ENCODE data around the gene SNX6. TPM values are rescaled to one million over a fixed set of nuclear protein-coding genes. Genes with fewer than 3 reads are reported as not detected.

SNX6 gene
- total RNA-seq: 71.5 and 136 TPM in 2 replicates

GRCh38 chr14:34629657-34630529, at the start of gene SNX6:
Gene SNX6, minus strand, starts transcription at chr14:34630148. Its CDS starts 32 bp downstream, at chr14:34630116.

DNA sequence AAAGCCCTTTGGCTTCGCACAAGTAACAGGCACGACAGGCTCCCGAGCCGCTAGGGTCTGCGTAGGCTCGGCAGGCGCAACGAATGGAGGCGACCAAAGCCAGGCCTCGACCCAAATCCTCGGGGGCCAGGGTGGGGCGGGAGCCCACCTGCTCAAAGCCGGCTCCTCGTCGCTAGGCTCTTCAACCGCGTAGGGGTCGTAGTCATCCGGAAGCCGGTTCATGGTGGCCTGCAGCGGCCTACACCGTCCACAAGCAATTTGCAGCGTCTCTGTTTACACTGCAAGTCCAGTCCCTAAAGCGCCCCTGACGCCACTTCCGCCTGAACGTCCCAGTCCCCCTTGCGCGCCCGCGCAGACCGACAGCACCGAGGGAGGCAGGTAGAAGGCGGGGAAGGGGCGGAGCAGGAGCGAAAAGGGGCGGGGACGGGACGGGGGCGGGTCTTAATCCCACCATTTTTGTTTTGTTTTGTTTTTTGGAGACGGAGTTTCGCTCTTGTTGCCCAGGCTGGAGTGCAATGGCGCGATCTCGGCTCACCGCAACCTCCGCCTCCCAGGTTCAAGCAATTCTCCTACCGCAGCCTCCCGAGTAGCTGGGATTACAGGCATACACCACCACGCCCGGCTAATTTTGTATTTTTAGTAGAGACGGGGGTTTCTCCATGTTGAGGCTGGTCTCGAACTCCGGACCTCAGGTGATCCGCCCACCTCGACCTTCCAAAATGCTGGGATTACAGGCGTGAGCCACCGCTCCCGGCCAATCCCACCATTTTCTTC, 90.4 kb downstream of the SNX6 start, which contains the start of gene EAPP:
TSS of gene EAPP (minus strand) at position 295 of the 774 bp plus-strand sequence. CDS start at position 222, 73 bp downstream.

Small RNA genes within 50 kb of the gene (small RNA-seq; reads per million reads assigned to genes)
- gene RNU1-27P (not detected), gene RNU1-28P (not detected), gene RNU6-1261P (not detected)

Other genes with a start within 250 kb of the SNX6 start
- gene SPTSSA, start 167.9 kb downstream of the SNX6 start, total RNA-seq: 17.5 and 19.6 TPM in 2 replicates
- gene EAPP, start 90.4 kb downstream of the SNX6 start, total RNA-seq: 51.2 and 59.7 TPM in 2 replicates
- 43.6 and 99.2 TPM in 2 replicates for gene CFL2, start 84.4 kb upstream of the SNX6 start, total RNA-seq
- 14.3 and 34.2 TPM in 2 replicates for gene BAZ1A, start 245.2 kb upstream of the SNX6 start, total RNA-seq

All from placental epithelial cell (primary cell).